ENCODE data around the gene SYCP2.

Gene SYCP2

DNA sequence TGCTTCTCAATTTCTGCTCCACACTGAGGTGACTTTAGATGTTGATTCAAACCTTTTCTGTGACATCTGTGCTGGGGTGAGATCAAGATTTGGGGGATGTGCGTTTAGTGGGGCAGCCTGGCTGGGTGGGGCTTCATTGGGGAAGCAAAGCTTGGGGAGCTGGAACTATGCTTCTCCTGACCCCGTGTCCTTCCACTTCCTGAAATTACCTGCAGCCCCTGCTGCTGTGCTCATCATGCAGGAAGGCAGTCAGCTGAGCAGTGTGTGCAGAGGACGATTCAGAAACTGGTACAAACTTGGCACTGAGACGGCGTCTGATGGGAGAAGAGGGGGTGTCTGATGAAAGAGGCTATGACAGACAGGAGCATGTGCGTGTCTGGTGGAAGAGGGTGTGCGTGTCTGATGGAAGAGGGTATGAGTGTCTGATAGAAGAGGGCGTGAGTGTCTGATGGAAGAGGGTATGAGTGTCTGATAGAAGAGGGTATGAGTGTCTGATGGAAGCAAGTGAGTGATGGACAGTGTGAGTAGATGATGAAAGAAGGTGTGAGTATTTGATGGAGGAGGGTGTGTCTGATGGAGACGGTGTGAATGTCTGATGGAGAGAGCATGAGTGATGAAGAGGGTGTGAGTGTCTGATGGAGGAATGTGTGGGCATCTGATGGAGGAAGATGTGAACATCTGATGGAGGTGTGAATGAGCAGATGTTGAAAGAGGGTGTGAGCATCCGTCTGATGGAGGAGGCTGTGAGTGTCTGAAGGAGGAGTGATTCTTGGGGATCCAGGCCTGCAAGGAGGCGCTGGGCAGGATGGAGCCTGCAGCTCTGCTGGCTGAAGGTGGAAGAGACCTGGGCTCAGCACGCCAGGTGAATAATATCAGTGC, 103.4 kb downstream of the SYCP2 start:
- DNase-seq (ENCODE audit: extremely low read depth, low read depth) = no peak
- no peak overlapping the region for H3K4me3 ChIP-seq (replicated peaks; ENCODE audit: low read depth, low read length)
- TF ChIP-seq, protein P1, sequence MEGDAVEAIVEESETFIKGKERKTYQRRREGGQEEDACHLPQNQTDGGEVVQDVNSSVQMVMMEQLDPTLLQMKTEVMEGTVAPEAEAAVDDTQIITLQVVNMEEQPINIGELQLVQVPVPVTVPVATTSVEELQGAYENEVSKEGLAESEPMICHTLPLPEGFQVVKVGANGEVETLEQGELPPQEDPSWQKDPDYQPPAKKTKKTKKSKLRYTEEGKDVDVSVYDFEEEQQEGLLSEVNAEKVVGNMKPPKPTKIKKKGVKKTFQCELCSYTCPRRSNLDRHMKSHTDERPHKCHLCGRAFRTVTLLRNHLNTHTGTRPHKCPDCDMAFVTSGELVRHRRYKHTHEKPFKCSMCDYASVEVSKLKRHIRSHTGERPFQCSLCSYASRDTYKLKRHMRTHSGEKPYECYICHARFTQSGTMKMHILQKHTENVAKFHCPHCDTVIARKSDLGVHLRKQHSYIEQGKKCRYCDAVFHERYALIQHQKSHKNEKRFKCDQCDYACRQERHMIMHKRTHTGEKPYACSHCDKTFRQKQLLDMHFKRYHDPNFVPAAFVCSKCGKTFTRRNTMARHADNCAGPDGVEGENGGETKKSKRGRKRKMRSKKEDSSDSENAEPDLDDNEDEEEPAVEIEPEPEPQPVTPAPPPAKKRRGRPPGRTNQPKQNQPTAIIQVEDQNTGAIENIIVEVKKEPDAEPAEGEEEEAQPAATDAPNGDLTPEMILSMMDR (IDR thresholded peaks at IDR 0.05; ENCODE audit: low read depth, low read length, missing control alignments) = no peak

DNA sequence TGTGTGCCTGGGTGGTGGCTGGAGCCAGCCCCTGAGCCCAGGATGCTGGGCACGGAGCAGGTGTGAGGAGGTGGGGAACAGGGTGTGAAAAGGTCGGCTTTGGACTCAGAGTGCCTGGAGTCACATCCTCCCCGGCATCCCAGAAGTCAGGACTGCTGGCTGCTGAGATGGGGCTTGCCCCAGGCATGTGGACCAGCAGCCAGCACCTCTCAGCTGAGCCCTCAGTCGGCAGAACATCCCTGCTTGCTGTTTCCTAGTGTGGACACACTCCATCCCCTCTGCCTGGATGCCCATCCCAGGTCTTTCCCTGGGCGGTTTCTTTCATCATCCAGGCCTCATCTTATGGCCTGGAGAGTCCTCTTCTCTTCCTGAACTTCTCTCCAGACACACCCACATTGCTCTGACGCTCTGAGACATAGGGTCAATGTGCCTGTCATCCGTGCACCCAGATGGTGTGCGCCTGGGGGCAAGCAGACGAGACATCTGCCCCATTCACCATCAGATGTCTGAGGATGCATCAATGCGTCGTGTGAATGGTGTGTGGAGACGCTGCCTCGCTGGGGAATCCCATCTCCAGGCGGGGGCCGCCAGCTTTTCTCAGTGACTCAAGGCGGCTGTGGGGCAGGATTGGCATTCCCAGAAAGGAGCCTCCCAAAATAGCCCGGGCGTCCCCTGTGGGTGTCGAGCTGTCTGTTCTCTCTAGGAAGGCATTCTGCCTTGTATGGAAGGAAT, 104.2 kb downstream of the SYCP2 start:
- TF ChIP-seq, protein P1 (IDR thresholded peaks at IDR 0.05; ENCODE audit: low read depth, low read length, missing control alignments) = no peak
- no peak for DNase-seq (ENCODE audit: extremely low read depth, low read depth)
- no peak overlapping the region for H3K4me3 ChIP-seq (replicated peaks; ENCODE audit: low read depth, low read length)

DNA sequence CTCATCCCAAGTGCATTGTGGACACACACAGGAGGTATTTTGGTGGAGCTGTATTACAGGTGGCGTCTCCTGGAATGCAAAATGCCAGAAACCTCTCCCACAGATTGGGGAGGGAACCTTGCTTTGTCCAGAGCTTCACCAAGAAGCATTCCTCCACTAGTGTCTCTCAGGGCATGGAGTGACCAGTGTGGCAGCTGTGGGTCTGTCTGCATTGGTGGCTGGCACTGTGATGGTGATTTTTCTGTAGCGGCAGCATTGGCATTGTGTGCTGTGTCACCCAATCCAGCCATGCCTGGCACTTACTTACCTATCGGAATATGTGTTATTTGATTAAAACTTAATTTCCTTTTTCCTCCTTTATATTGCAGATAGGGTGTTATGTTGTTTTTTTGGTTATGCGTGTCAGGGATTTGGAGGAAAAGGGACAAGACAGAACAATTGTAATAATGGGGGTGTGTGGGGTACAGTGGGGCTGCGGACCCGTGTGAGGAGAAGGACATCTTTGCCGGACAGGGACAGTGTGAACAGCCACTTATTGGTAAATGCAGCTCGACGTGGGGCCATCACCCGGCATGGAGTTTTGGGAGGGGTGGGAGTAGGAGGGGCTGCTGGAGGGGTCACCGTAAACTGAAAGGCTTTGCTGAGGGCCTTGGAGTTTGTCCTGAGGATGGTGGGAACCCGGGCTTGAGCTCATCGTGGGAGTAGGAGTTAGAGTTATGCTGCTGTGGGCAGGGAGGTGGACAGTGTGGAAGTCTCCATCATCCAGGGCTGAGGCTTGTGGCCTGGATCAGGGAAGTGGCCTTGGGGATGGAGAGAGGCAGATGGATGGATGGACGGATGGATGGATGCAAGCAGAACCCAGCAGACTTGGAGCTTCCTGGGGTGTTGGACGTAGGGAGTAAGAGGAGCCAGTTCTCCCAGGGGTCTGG, 105.0 kb downstream of the SYCP2 start:
- no peak overlapping the region for H3K4me3 ChIP-seq (replicated peaks; ENCODE audit: low read depth, low read length)
- no peak for DNase-seq (ENCODE audit: extremely low read depth, low read depth)

DNA sequence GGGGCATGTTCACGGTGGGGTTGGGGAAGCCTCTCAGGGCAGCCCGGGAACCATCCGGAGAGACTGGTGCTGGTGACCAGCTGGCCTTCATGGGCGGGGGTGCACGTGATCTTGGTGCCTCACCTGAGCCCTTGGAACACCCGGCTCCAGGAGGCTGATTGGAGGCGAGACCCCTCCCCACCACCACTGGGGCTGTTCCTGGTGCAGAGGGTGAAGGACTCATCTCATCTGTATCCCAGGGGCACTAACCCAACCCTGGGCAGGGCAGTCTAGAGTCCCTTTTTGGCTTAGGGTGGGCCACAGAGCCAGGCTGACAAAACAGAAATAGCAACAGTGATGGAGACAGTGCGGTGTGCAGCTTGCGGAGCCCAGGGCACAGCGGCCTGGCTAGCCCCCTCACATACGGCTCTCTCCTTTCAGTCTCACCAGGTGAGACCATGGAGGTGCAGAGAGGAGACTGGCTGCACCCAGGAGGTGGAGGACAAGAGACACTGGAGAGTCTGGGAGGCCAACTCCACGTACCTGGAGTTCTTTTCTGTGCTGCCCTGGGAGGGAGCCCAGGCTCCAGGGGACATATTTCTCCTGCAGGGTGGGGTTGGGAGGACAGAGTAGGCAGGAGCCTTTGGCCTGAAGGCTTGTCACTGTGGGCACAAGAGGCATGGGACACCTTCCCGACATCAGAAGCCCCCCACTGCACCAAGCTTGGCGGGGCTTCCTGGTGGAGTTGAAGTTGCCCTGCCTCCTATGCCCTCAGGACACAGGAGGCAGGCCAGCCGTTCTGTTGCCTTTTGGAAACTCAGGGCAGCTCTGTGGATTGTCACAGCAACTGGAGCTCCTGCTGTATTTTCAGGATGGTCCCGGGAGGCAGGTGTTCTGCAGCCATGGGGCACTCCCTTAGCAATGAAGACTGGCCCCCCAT, 106.0 kb downstream of the SYCP2 start:
- TF ChIP-seq, protein P1 (IDR thresholded peaks at IDR 0.05; ENCODE audit: low read depth, low read length, missing control alignments) = no peak
- DNase-seq (ENCODE audit: extremely low read depth, low read depth) = no peak
- H3K4me3 ChIP-seq (replicated peaks; ENCODE audit: low read depth, low read length) = no peak overlapping the region

More for the DNA sequence above, 105.0 kb downstream of the SYCP2 start:
- TF ChIP-seq, protein P1 (IDR thresholded peaks at IDR 0.05; ENCODE audit: low read depth, low read length, missing control alignments) = no peak

DNA sequence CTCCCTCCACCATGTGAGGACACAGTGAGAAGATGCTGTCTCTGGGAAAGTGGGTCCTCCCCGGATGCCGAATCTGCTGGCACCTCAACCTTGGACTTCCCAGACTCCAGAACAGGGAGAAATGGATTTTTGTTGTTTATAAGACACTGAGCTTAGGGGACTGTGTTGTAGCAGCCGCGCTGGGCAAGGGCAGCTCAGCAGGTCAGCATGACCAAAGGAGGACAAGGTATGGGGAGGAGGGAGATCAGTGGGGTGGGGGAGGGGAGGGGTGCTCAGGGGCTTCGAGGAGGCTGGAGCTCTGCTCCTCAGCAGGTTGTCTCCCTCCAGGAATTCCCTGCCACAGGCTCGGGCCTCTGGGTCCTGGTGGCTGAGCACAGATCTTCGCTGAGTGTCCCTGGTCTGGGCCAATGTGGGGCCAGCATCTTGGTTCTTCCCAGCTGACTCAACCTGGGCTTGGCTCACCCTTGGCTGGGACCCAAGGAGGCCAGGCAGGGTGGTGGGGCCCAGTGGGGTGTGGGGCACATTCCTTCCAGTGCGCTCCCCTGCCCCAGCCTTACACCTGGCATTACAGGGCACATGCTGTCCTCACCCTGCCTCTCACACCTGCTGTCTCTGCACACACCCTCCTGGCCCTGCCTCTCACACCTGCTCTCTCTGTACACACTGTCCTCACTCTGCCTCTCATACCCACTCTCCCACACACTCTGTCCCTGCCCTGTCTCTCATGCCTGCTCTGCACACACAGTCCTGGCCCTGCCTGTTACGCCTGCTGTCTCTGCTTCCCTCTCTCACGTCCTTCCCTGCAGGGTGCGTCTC, 107.3 kb downstream of the SYCP2 start:
- no peak for DNase-seq (ENCODE audit: extremely low read depth, low read depth)
- TF ChIP-seq, protein P1 (IDR thresholded peaks at IDR 0.05; ENCODE audit: low read depth, low read length, missing control alignments) = no peak
- H3K4me3 ChIP-seq (replicated peaks; ENCODE audit: low read depth, low read length) = no peak overlapping the region

All from HFF-Myc (cell line).